ENCODE measurements around the gene CMIP. TPM values are rescaled to one million over a fixed set of nuclear protein-coding genes. Genes with fewer than 3 reads are reported as not detected.

Gene CMIP
- total RNA-seq, 6 experiments from 2014 or later: 12.2 to 23.0 (median 16.5) TPM

DNA sequence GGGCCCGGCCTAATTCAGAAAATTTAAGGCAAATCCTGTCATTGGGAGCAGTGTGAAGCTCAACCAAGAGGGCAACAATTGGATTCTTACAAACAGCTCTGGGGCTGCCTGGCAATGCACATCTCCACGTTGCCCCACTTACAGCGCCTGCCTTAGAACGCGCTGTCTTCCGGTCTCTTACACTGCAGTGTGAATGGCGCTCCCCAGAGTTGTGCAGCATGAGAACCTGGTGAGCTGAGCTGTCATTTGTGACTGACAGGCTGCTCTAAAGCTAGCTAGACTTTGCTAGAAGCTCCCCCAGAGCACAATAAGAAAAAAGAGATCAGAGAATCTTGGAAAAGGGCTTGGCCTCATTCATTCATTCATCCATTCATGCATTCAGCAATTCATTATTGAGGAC, 270.0 kb downstream of the CMIP start:
- H3K4me1 ChIP-seq: no peaks in the 10 kb centered on the region

GRCh38 chr16:81715358-81716196, 271.0 kb downstream of the CMIP start:
- no peak overlapping the region for H3K4me3 ChIP-seq
- no peak overlapping the region for H3K27ac ChIP-seq
- no peak for ATAC-seq
- 72% methylated on average over 11 of the region's 11 CpGs for WGBS (ENCODE audit: insufficient coverage, low coverage, low lambda C conversion rate, missing lambda C conversion rate)
- H3K27me3 ChIP-seq: no peaks in the 10 kb centered on the region
- TF ChIP-seq, protein P1, sequence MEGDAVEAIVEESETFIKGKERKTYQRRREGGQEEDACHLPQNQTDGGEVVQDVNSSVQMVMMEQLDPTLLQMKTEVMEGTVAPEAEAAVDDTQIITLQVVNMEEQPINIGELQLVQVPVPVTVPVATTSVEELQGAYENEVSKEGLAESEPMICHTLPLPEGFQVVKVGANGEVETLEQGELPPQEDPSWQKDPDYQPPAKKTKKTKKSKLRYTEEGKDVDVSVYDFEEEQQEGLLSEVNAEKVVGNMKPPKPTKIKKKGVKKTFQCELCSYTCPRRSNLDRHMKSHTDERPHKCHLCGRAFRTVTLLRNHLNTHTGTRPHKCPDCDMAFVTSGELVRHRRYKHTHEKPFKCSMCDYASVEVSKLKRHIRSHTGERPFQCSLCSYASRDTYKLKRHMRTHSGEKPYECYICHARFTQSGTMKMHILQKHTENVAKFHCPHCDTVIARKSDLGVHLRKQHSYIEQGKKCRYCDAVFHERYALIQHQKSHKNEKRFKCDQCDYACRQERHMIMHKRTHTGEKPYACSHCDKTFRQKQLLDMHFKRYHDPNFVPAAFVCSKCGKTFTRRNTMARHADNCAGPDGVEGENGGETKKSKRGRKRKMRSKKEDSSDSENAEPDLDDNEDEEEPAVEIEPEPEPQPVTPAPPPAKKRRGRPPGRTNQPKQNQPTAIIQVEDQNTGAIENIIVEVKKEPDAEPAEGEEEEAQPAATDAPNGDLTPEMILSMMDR (IDR thresholded peaks at IDR 0.05): no peak
- no peaks in the 10 kb centered on the region for H3K36me3 ChIP-seq
- H3K9me3 ChIP-seq: no peaks in the 10 kb centered on the region
- no peak for DNase-seq
- no peaks in the 10 kb centered on the region for H3K4me1 ChIP-seq
- intact Hi-C loops (cut with DNase I): no loop called here

More for the DNA sequence above, 270.0 kb downstream of the CMIP start:
- Histone ChIP-seq H3K27ac (no peak overlapping the region), H3K27me3 (no peaks in the 10 kb centered on the region), H3K4me3 (no peak overlapping the region), H3K9me3 (no peaks in the 10 kb centered on the region), H3K36me3 (no peaks in the 10 kb centered on the region)
- no peak for ATAC-seq
- WGBS (ENCODE audit: insufficient coverage, low coverage, low lambda C conversion rate, missing lambda C conversion rate): 50% methylated on average over 1 of the region's 7 CpGs
- TF ChIP-seq, protein P1 (IDR thresholded peaks at IDR 0.05): no peak
- no peak for TF ChIP-seq POLR2A (IDR thresholded peaks at IDR 0.05)
- no peak for DNase-seq
- intact Hi-C loops (cut with DNase I): no loop called here

DNA sequence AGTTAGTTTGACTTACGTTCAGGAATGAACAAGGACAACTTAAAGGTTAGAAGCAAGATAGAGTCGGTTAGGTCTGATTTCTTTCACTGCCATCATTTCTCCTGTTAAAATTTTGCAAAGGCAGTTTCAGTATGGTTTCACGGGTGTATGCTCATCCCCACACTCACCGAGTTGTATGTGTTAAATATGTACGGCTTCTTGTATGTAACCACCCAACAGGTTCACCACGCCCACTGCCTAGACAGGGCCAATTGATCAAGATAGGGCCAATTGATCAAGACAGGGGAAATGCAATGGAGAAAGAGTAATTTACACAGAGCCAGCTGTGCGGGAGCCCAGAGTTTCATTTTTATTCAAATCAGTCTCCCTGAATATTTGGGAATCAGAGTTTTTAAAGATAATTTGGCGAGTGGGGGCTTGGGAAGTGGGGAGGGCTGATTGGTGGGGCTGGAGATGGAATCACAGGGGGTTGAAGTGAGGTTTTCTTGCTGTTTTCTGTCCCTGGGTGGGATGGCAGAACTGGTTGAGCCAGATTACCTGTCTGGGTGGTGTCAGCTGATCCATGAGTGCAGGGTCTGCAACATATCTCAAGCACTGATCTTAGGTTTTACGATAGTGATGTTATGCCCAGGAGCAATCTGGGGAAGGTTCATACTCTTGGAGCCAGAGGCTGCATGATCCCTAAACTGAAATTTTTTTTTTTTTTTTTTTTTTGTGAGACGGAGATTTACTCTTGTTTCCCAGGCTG, 272.0 kb downstream of the CMIP start:
- Histone ChIP-seq H3K4me3 (no peak overlapping the region), H3K4me1 (no peaks in the 10 kb centered on the region), H3K9me3 (no peaks in the 10 kb centered on the region), H3K27ac (no peak overlapping the region), H3K36me3 (no peaks in the 10 kb centered on the region), H3K27me3 (no peaks in the 10 kb centered on the region)
- DNase-seq: no peak
- WGBS (ENCODE audit: insufficient coverage, low coverage, low lambda C conversion rate, missing lambda C conversion rate): 82% methylated on average over 10 of the region's 10 CpGs
- intact Hi-C loops (cut with DNase I): no loop called here
- ATAC-seq: no peak
- TF ChIP-seq, protein P1 (IDR thresholded peaks at IDR 0.05): no peak
- TF ChIP-seq POLR2A (IDR thresholded peaks at IDR 0.05): no peak

DNA sequence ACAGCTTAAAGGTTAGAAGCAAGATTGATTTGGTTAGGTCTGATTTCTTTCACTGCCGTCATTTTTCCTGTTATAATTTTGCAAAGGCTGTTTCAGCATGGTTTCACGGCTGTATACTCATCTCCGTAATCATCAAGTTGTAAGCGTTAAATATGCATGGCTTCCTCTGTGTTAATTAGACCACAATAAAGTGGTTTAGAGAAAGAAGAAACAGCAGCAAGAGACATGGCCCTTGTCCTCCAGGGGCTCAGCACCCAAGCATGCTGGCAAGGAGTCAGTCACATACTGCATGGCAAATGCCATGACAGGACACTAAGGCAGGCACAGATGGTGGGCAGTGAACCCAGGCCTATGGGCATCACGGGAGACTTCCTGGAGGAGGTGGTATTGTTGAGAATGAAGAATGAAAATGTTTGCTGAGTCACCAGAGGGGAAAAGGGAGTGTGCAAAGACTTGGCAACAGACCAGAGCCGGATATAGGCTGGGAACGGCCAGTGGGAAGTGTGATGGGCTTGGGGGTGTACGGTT, 273.1 kb downstream of the CMIP start:
- TF ChIP-seq POLR2A (IDR thresholded peaks at IDR 0.05): no peak
- TF ChIP-seq, protein P1 (IDR thresholded peaks at IDR 0.05): no peak
- intact Hi-C loops (cut with DNase I): no loop called here

More for the DNA sequence above, 273.1 kb downstream of the CMIP start:
- no peaks in the 10 kb centered on the region for H3K36me3 ChIP-seq
- peak in 1 of 3 donors; percentile 20 for DNase-seq
- no peaks in the 10 kb centered on the region for H3K27me3 ChIP-seq
- WGBS (ENCODE audit: insufficient coverage, low coverage, low lambda C conversion rate, missing lambda C conversion rate): 57% methylated on average over 8 of the region's 8 CpGs
- H3K4me3 ChIP-seq: no peak overlapping the region
- no peaks in the 10 kb centered on the region for H3K9me3 ChIP-seq
- H3K27ac ChIP-seq: no peak overlapping the region
- H3K4me1 ChIP-seq: no peaks in the 10 kb centered on the region
- no peak for ATAC-seq

Measured in right lobe of liver (tissue), 6 donors.